SU-DHL-6 (cell line): Measurements from ENCODE around the gene RHBDF2.

Source experiments
- CTCF ChIP-seq: fragments of 200-600 bp; sonication (generic); IDR thresholded peaks from one replicate; pipeline ENCODE4 v1.5.1; 2017; ENCODE audit warnings: antibody characterized with exemption, mild to moderate bottlenecking, low read length, moderate library complexity; ENCODE audit not compliant: insufficient read depth, poor library complexity, severe bottlenecking
- EZH2phosphoT487 ChIP-seq: fragments of 200-600 bp; sonication (generic), shearing (Covaris generic); conservative IDR thresholded peaks from 2 replicates; pipeline ENCODE4 v1.6.1; 2018; ENCODE audit warnings: mild to moderate bottlenecking, antibody characterized with exemption, low read length, moderate library complexity, mixed read lengths

GRCh38 chr17:76487451-76488192 is 13.6 kb downstream of the RHBDF2 start:
- TF ChIP-seq CTCF (no peak), EZH2phosphoT487 (no peak)
